WTC11 (cell line): Measurements from ENCODE around the gene ADAMTS2. TPM values are rescaled to one million over a fixed set of nuclear protein-coding genes. Genes with fewer than 3 reads are reported as not detected.

Source experiments
- ATAC-seq: fragments of 200-7000 bp; cut with Tn5 transposase; 2 replicates; pipeline ENCODE4 v1.10.0; 2021; ENCODE audit warnings: mild to moderate bottlenecking, moderate library complexity
- CTCF ChIA-PET: fragments of 300-600 bp; sonication (Branson Sonifier 250); formaldehyde crosslinking; loops from one replicate; lab custom pipeline; 2021; ENCODE audit warnings: antibody characterized with exemption; lab: Charles Lee
- POLR2A ChIA-PET: fragments of 350-600 bp; sonication (Branson Sonifier 250); formaldehyde crosslinking; loops from one replicate; lab custom pipeline; 2021; ENCODE audit warnings: antibody characterized with exemption; lab: Charles Lee
- DNase-seq: peaks from one replicate; pipeline ENCODE4 v3.0.0; 2021; ENCODE audit warnings: low spot score
- H3K27ac Mint-ChIP-seq: 2 replicates; pipeline ENCODE4 v1.8.0; 2021; ENCODE audit warnings: mixed read lengths
- H3K27me3 Mint-ChIP-seq: 2 replicates; pipeline ENCODE4 v1.8.0; 2021; ENCODE audit warnings: low read depth, mild to moderate bottlenecking, moderate library complexity, mixed read lengths
- H3K36me3 Mint-ChIP-seq: 2 replicates; pipeline ENCODE4 v1.8.0; 2021; ENCODE audit warnings: mixed read lengths
- H3K4me1 Mint-ChIP-seq: 2 replicates; pipeline ENCODE4 v1.8.0; 2022; ENCODE audit warnings: mixed read lengths
- H3K4me3 Mint-ChIP-seq: 2 replicates; pipeline ENCODE4 v1.8.0; 2021; ENCODE audit warnings: mild to moderate bottlenecking, moderate library complexity, mixed read lengths
- H3K9me3 Mint-ChIP-seq: 2 replicates; pipeline ENCODE4 v1.8.0; 2021; ENCODE audit warnings: mixed read lengths
- AFF4 ChIP-seq: sonication (generic); formaldehyde crosslinking; IDR thresholded peaks from 2 replicates; pipeline ENCODE4 v1.8.1; 2023; ENCODE audit warnings: mild to moderate bottlenecking, missing genetic modification reagents, borderline replicate concordance
- CBFB ChIP-seq: sonication (generic); formaldehyde crosslinking; IDR thresholded peaks from 2 replicates; pipeline ENCODE4 v1.8.1; 2022; ENCODE audit warnings: mild to moderate bottlenecking, low read depth, missing genetic modification reagents
- CREB1 ChIP-seq: sonication (generic); formaldehyde crosslinking; IDR thresholded peaks from 2 replicates; pipeline ENCODE4 v1.8.0; 2023; ENCODE audit warnings: mild to moderate bottlenecking, missing genetic modification reagents
- CREM ChIP-seq: sonication (generic); formaldehyde crosslinking; IDR thresholded peaks from 2 replicates; pipeline ENCODE4 v1.8.1; 2022; ENCODE audit warnings: mild to moderate bottlenecking, missing genetic modification reagents, moderate library complexity
- E2F1 ChIP-seq: sonication (generic); formaldehyde crosslinking; IDR thresholded peaks from 2 replicates; pipeline ENCODE4 v1.8.0; 2022; ENCODE audit warnings: mild to moderate bottlenecking, missing genetic modification reagents
- FOXJ3 ChIP-seq: sonication (generic); formaldehyde crosslinking; IDR thresholded peaks from 2 replicates; pipeline ENCODE4 v1.9.0; 2021; ENCODE audit warnings: missing genetic modification reagents, mild to moderate bottlenecking, borderline replicate concordance
- FOXK1 ChIP-seq: sonication (generic); formaldehyde crosslinking; IDR thresholded peaks from 2 replicates; pipeline ENCODE4 v1.8.0; 2022; ENCODE audit warnings: mild to moderate bottlenecking, moderate library complexity, missing genetic modification reagents
- FOXP4 ChIP-seq: sonication (generic); formaldehyde crosslinking; IDR thresholded peaks from 2 replicates; pipeline ENCODE4 v1.8.0; 2022; ENCODE audit warnings: mild to moderate bottlenecking, missing genetic modification reagents
- HMGA2 ChIP-seq: fragments of 250-450 bp; sonication (Bioruptor Pico); IDR thresholded peaks from 2 replicates; pipeline ENCODE4 v1.4.0; 2021; ENCODE audit warnings: mild to moderate bottlenecking, moderate library complexity
- NFE2L1 ChIP-seq: sonication (generic); formaldehyde crosslinking; IDR thresholded peaks from 2 replicates; pipeline ENCODE4 v1.8.1; 2023; ENCODE audit warnings: missing genetic modification reagents
- NR3C1 ChIP-seq: sonication (generic); formaldehyde crosslinking; conservative IDR thresholded peaks from 2 replicates; pipeline ENCODE4 v1.8.1; 2023; ENCODE audit warnings: low read depth, mild to moderate bottlenecking, missing genetic modification reagents
- RORB ChIP-seq: fragments of 250-450 bp; sonication (Bioruptor Pico); IDR thresholded peaks from 2 replicates; pipeline ENCODE4 v1.9.0; 2021; ENCODE audit warnings: mild to moderate bottlenecking
- SMAD4 ChIP-seq: sonication (generic); formaldehyde crosslinking; IDR thresholded peaks from 2 replicates; pipeline ENCODE4 v1.8.0; 2022; ENCODE audit warnings: mild to moderate bottlenecking, missing genetic modification reagents
- SOX15 ChIP-seq: fragments of 250-450 bp; sonication (Bioruptor Pico); IDR thresholded peaks from 2 replicates; pipeline ENCODE4 v1.9.0; 2021; ENCODE audit warnings: mild to moderate bottlenecking
- STAT6 ChIP-seq: sonication (generic); formaldehyde crosslinking; conservative IDR thresholded peaks from 2 replicates; pipeline ENCODE4 v1.8.1; 2023; ENCODE audit warnings: mild to moderate bottlenecking, low read depth, missing genetic modification reagents, moderate library complexity
- ZBTB21 ChIP-seq: sonication (generic); formaldehyde crosslinking; IDR thresholded peaks from 2 replicates; pipeline ENCODE4 v1.8.1; 2023; ENCODE audit warnings: mild to moderate bottlenecking, missing genetic modification reagents, borderline replicate concordance
- ZNF232 ChIP-seq: sonication (generic); formaldehyde crosslinking; IDR thresholded peaks from 2 replicates; pipeline ENCODE4 v1.8.0; 2022; ENCODE audit warnings: mild to moderate bottlenecking, missing genetic modification reagents
- ZNF396 ChIP-seq: fragments of 250-450 bp; sonication (Bioruptor Pico); IDR thresholded peaks from 2 replicates; pipeline ENCODE4 v1.8.0; 2021; ENCODE audit warnings: mild to moderate bottlenecking, moderate library complexity, borderline replicate concordance
- ZNF416 ChIP-seq: fragments of 250-450 bp; sonication (Bioruptor Pico); IDR thresholded peaks from 2 replicates; pipeline ENCODE4 v1.9.0; 2021; ENCODE audit warnings: mild to moderate bottlenecking, inconsistent platforms
- ZNF423 ChIP-seq: fragments of 250-450 bp; sonication (Bioruptor Pico); IDR thresholded peaks from 2 replicates; pipeline ENCODE4 v2.1.2; 2022; ENCODE audit warnings: mild to moderate bottlenecking, moderate library complexity
- ZNF671 ChIP-seq: fragments of 250-450 bp; sonication (Bioruptor Pico); IDR thresholded peaks from 2 replicates; pipeline ENCODE4 v1.8.0; 2021; ENCODE audit warnings: mild to moderate bottlenecking
- total RNA-seq: library from RNA; stranded (reverse); gene quantifications from 3 replicates; pipeline ENCODE4 v1.2.3, GENCODE V29; 2021

The ADAMTS2 gene
- total RNA-seq, 1 experiment from 2014 or later = 11.2 TPM

DNA sequence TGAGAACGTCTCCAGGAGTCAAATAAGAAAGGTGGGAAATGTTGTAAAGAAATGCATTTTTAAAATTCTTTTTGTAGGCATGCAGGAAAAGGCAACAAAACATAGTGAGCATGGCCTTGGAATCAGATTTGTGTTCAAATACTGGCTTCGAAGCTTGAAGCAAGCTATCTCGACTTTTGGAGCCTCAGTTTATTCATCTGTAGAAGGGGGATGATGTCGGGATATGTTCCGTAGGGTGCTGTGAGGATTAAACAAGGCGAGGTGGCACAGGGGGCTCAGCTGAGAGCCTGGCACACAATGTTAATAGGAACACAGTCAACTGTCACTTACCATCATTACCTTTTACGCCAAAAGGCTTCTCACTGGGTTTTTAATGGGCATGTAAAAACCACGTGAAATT is 4.8 kb downstream of the ADAMTS2 start (continued):
- TF ChIP-seq E2F1 = no peak
- TF ChIP-seq FOXK1 (CRISPR knock-in tag) = no peak
- TF ChIP-seq, all 79 proteins: peak for 0

DNA sequence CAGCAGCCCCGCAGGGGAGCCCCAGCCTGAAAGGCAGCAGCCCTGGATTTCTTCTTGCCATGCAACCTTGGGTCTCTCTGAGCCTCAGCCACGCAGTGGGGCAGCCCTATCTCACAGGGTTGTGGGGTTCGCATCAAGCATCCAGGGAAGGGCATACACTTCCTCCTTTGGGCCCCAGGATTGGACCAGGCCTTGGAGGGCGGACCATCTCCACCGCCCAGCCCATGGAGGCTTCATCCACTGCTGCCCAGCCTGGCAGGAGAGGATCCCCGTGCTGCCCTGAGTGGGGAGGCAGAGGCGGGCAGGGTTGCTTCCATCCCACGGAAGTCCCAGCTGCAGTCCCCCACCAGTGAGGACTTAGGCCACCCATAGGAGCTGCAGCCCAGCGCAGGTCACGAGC is 5.3 kb downstream of the ADAMTS2 start:
- ATAC-seq = no peak
- POLR2A ChIA-PET = no interaction called here
- Mint-ChIP-seq H3K27me3 (peaks cover 25% of the 10 kb centered on the region), H3K4me3 (no peak overlapping the region), H3K9me3 (no peaks in the 10 kb centered on the region), H3K4me1 (peaks cover 19% of the 10 kb centered on the region), H3K27ac (no peak overlapping the region), H3K36me3 (no peaks in the 10 kb centered on the region)
- no peak for TF ChIP-seq HMGA2 (CRISPR knock-in tag)
- TF ChIP-seq RORB (CRISPR knock-in tag) = no peak
- no peak for TF ChIP-seq ZNF396 (CRISPR knock-in tag)
- CTCF ChIA-PET = no interaction called here
- DNase-seq = no peak

DNA sequence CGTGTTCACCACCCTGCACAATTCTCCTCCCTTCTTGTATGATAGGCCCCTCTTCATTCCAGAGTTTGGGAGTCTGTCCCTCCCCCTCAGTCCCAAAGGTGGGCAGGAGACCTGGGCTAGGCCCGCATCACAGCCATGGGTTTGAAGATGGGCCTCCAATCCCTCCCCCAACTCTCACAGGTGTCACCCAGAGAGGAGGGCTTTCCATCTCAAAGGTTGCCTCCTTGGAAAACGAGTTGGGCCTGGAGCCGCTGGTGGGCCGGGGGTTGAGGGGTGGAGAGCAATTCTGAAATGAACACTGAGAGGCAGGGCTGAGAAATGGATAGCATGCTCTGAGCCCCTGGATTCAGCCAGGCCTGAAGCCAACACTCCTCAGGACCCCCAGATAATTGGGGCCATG is 6.2 kb downstream of the ADAMTS2 start:
- Mint-ChIP-seq H3K4me1 (peaks cover 22% of the 10 kb centered on the region), H3K4me3 (no peak overlapping the region), H3K27me3 (peaks cover 25% of the 10 kb centered on the region), H3K36me3 (no peaks in the 10 kb centered on the region), H3K9me3 (no peaks in the 10 kb centered on the region), H3K27ac (no peak overlapping the region)
- ChIA-PET POLR2A (no interaction called here), CTCF (no interaction called here)
- no peak for ATAC-seq
- TF ChIP-seq ZNF671 (CRISPR knock-in tag) = no peak
- no peak for TF ChIP-seq NR3C1 (CRISPR knock-in tag)
- no peak for TF ChIP-seq CREM (CRISPR knock-in tag)
- TF ChIP-seq AFF4 (CRISPR knock-in tag) = no peak
- DNase-seq = no peak

DNA sequence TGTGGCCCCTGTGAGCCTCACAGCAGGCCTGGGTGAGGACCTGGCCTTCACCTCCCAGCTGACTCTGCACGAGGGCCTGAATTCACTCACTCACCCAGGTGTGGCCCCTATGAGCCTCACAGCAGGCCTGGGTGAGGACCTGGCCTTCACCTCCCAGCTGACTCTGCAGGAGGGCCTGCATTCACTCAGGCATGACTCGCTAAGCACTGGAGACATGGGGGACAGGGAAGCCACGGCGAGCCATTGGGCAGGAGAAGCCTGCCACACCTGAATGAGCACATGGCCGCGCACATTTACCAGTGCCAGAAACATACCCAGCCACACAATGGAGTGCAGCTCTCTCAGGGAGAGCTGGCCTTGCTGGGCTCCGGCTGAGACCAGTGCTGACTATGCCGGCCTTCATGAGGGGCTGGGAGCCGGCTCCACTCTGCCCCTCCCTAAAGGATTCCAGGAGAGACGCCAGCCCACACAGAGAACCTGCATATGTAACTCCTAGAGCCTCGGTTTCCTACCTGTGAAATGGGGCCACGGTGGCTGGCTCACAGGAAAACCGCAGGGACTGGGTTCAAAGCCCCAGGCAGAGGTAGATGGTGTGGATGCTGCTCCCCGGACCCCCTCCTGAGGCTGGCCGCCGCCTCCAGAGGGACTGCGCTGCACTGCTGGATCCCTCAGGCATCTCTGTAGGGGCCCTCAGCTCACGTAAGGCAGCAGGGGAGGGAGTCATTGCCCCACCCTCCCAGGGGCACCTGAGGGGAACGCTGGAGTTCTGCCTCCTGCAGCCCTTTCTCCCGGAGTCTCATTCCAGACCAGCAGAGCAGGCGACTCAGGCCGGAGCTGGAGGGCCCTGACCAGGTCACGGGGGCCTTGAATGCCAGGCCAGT is 7.2 kb downstream of the ADAMTS2 start:
- peaks cover 24% of the 10 kb centered on the region for H3K4me1 Mint-ChIP-seq
- no peaks in the 10 kb centered on the region for H3K36me3 Mint-ChIP-seq
- DNase-seq (no peak), ATAC-seq (no peak)
- H3K4me3 Mint-ChIP-seq = no peak overlapping the region
- CTCF ChIA-PET = interaction anchor here (1.3 kb wide), 1 partner anchor 57 kb away, joined by 3 read pairs; no protein-coding TSS in a partner anchor
- H3K27ac Mint-ChIP-seq = peak overlapping the region; percentile 29; the same call in 1 of the 2 replicates
- H3K9me3 Mint-ChIP-seq = no peaks in the 10 kb centered on the region
- H3K27me3 Mint-ChIP-seq = peaks cover 18% of the 10 kb centered on the region
- POLR2A ChIA-PET = interaction anchor here (0.6 kb wide), 1 partner anchor 13 kb away, joined by 3 read pairs; no protein-coding TSS in a partner anchor
- no peak for TF ChIP-seq ZNF232 (CRISPR knock-in tag)
- no peak for TF ChIP-seq ZNF416 (CRISPR knock-in tag)
- no peak for TF ChIP-seq SMAD4 (CRISPR knock-in tag)
- TF ChIP-seq FOXJ3 = no peak
- TF ChIP-seq STAT6 (CRISPR knock-in tag) = no peak
- no peak for TF ChIP-seq ZBTB21 (CRISPR knock-in tag)
- no peak for TF ChIP-seq FOXP4 (CRISPR knock-in tag)
- no peak for TF ChIP-seq CBFB (CRISPR knock-in tag)
- TF ChIP-seq ZNF423 (CRISPR knock-in tag) = no peak
- no peak for TF ChIP-seq ZNF396 (CRISPR knock-in tag)
- no peak for TF ChIP-seq CREB1 (CRISPR knock-in tag)
- TF ChIP-seq NFE2L1 (CRISPR knock-in tag) = no peak
- no peak for TF ChIP-seq SOX15 (CRISPR knock-in tag)
